GM08714 (cell line): ENCODE measurements around the gene TM4SF4.

Experiments used
- H3K4me3 ChIP-seq: fragments of 200-500 bp; sonication (Bioruptor generic); 2 replicates; pipeline ENCODE4 v1.5.1; 2014; ENCODE audit warnings: mild to moderate bottlenecking, low read length, inconsistent platforms
- ZNF274 ChIP-seq: IDR thresholded peaks from 2 replicates; pipeline ENCODE4 v1.6.1; 2012; ENCODE audit warnings: mild to moderate bottlenecking, low read depth, low read length

TM4SF4 gene

DNA sequence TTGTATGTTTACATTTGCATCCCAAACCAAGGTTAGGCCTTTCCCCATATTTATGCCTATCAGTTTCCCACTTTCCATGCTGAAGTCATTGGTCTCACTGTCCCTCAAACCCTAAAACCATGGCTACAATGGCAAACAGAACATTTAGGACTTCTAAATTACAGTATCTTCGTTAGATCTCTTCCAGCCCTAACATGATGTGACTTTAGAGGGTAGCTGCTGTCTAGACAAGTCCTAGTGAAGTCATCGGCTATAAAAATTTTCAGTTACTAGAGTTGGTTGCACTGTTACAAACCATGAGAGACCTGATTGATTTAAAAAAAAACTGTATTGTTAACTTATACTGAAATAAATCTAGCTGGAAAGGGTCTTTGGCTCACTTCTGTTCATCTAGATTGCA is 54.6 kb downstream of the TM4SF4 start:
- no peak for TF ChIP-seq ZNF274

GRCh38 chr3:149532489-149533180 is 58.1 kb downstream of the TM4SF4 start:
- TF ChIP-seq ZNF274 = no peak
- peak overlapping the region; percentile 29; the same call in 1 of the 2 replicates for H3K4me3 ChIP-seq

More for the DNA sequence above, 54.6 kb downstream of the TM4SF4 start:
- H3K4me3 ChIP-seq = no peak overlapping the region

- no peak for TF ChIP-seq ZNF274
- no peak overlapping the region for H3K4me3 ChIP-seq
Observed at GRCh38 chr3:149534082-149534481, 59.6 kb downstream of the TM4SF4 start.

DNA sequence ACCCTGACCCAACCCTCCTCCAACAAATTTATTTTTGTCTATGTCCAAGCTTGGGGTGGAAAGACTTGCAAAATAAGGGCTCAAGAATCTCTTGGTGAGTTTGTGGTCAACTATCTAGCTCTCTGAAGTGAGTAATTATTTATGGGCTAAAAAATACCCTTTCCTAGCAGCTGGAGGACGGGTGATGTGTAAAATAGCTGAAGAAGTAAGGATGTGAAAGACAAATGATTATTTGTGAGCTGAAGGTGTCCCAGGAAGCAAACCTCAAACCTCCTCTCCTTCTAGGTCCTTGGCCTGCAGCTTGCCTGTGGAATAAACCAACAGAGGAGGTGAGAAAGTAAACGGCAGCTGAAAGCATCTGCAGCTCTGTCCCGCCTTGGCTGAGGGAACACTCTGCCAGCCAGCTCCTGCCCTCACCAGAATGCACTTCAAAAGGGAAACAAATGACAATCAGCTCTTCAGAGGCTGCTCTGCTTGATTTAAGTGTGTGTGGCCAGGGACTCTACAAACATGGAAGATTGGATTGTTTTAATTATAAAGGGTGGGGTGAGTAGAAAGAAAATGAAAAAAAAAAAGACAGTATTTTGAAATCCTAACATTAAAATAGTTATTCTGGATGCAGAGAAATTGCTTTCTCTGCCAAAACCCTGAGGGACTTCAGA is 60.3 kb downstream of the TM4SF4 start:
- no peak for TF ChIP-seq ZNF274
- H3K4me3 ChIP-seq = no peak overlapping the region

DNA sequence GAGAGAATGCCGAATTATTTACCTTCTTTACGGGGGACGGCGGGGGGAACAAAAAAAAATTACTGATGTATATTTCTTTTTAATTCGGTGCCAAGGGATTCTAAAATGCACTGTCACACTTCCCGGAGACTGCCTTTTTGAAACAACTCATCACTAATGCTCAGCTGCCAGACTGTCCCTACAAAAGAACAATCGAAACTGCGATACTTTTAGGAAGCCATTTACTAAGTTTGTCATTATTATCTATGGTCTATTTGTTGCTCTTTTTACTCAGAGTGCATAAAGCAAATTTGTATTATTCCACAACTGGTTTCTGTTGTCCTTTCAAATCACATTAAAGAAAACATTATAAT is 60.8 kb downstream of the TM4SF4 start:
- H3K4me3 ChIP-seq = no peak overlapping the region
- TF ChIP-seq ZNF274 = no peak

DNA sequence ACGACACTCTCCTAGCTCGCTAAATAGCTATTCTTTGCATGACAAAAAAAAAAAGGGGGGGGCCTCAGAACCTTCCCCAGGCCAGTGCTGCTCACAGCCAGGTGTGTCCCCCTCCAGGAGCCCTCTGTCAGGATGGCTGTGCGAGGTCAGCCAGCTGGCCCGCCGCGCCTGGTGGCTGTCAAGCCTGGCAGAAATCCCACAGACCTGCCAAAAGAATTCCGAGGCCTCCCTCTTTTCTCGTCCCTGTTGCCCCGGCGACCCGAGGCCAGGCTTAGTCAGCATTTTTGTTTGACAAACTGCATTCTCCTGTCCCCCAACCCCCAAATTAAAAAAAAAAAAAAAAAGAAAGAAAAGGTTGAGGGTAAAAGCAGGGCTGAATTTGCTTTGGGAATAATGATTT is 61.9 kb downstream of the TM4SF4 start:
- TF ChIP-seq ZNF274 = no peak
- no peak overlapping the region for H3K4me3 ChIP-seq

GRCh38 chr3:149538371-149538770 is 63.9 kb downstream of the TM4SF4 start:
- no peak overlapping the region for H3K4me3 ChIP-seq
- TF ChIP-seq ZNF274 = no peak

GRCh38 chr3:149541091-149541491 is 66.6 kb downstream of the TM4SF4 start:
- no peak overlapping the region for H3K4me3 ChIP-seq
- no peak for TF ChIP-seq ZNF274

DNA sequence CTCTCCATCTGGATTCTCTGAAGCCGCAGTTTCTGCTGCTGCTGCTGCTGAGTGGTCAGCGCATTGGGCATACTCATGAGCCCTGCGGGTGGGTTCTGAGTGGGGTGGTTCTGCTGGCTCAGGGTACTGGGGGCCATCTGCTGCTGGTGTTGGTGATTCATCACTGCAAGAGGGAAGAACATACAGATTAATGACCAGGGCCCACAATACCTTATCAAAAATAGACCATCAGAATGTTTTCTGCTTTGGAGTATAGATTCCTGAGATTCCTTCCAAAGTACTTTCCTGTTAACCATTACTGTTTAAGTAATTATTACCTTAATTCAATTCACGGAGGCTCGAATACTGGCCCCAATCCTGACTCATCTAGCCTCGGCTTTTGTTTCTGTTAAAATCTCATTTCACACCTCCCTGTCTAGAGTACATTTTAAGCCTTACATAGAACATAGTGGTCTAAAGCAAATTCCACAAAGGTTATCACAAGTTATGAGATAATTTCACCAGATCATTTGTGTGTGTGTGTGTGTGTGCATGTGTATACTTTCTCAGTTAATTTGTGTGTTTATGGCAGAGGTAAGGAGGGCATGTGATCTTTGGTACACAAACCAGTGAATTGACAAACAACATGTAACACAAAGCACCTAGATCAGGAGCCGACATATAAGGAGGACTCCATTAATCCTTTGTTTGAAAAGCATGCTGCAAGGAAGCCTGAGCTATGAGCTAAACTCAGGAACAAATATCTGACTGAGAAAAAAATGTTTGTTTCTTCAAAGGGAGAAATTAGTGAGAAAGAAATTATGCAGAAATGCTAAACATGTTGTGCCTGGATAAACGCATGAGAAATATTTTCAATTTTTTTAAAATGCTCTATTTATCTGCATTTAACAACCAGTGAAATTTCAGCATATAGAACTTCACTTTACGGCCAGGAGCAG is 68.1 kb downstream of the TM4SF4 start:
- H3K4me3 ChIP-seq = no peak overlapping the region
- TF ChIP-seq ZNF274 = no peak

GRCh38 chr3:149545049-149545448 is 70.6 kb downstream of the TM4SF4 start:
- H3K4me3 ChIP-seq = no peak overlapping the region
- TF ChIP-seq ZNF274 = no peak

DNA sequence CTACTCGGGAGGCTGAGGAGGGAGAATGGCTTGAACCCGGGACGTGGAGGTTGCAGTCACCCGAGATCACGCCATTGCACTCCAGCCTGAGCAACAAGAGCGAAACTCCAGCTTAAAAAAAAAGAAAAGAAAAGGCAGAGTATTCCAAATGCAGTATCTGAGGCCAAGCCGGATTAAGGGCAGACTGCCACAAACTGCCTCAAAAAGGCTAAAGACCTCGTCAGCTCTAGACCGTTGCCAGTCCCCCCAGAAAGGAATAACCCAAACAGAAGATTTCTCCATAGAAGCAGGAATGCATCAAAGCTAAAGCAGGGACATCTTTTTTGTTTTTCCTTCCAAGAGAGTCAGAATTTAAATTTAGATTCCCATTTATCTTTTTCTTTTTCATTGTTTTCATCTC is 72.9 kb downstream of the TM4SF4 start:
- TF ChIP-seq ZNF274 = no peak
- no peak overlapping the region for H3K4me3 ChIP-seq

DNA sequence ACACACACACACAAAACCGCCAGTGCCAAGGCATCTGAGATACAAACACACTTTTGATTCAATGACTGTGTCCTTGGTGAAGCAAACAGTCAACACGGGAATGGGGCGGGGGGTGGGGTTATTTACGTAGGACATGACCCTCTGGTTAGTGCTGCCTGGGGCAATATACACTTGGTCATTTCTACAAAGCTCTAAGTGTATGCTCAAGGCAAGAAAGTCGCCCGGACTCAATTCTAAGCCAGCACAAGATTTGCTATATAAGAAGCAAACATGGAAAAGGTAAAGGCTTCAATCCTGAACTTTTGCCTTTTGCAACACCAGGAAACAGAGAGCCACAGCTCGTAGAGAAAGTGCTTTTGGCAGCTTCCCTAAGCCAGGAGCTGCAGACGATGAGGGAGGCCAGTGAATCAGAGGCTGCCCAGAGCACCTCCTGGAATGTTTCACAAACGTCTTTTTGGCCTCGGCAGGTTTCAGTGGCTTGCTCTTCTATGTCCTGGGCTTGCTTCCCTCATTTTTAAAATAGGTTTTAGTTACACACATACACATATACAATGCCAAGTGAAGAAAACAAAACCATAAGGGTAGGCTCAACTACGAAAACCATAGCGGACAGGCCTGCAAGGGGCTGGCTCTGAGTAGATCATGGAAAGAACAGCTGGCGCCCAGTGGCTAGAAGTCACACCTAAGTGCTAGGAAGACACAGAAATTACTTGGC is 73.6 kb downstream of the TM4SF4 start:
- no peak overlapping the region for H3K4me3 ChIP-seq

DNA sequence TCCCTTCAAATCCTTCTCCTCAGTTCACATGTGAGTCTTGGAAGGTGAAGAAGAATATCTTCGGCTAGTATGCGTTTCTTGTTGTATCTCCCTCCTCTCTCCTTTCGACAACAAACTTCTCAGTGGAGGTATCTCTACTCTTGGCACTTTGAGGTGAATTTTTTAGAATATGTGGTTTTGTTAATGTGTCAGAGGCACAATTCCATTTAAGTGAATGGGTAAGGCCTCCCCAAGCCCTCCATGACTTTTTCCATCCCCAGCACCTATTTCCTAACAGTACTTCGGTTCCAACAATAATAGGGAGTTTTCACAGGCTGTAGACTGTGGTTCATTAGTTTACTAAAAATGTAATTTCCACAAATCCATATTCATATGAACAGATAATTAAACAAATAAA is 74.2 kb downstream of the TM4SF4 start:
- no peak for TF ChIP-seq ZNF274
- H3K4me3 ChIP-seq = no peak overlapping the region

More for the DNA sequence above, 73.6 kb downstream of the TM4SF4 start:
- TF ChIP-seq ZNF274 = no peak

DNA sequence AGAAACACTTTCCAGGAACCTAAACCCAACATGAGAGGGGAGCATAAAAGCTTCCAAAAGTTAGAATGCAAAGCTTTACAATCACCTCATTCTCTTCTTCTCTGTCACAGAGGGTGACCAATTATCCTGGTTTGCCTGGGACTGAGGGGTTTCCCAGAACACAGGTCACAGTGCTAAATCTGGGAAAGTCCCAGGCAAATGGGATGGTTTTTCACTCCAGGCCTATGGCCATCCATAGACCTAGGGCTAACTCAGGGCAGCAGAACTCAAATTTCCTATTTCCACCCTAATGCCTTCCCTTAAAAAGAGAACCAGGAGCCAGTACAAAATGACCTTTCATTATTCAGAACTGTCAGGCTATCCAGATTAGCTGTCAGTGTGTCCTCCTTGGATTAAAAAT is 77.0 kb downstream of the TM4SF4 start:
- no peak for TF ChIP-seq ZNF274
- H3K4me3 ChIP-seq = no peak overlapping the region
